NCI-H526 treated with DMSO at 0.1 percent for 48 hours (cell line): Measurements from ENCODE around the gene NUDT5.
"Not testable (repeated sequence)": the region's sequence is repeated elsewhere in the genome, so short reads cannot be mapped to it uniquely, and the experiment has no call there.

Experiments used
- DNase-seq: peaks from one replicate; lab custom pipeline; 2025; lab: John Stamatoyannopoulos, UW

NUDT5 gene

GRCh38 chr10:12195603-12196506, at the start of gene NUDT5, which contains the start of gene CDC123:
Gene NUDT5, minus strand, starts transcription at chr10:12195891. Its CDS starts 9,600 bp downstream, at chr10:12186291.
Gene CDC123, plus strand, starts transcription at chr10:12196188. Its CDS starts 58 bp downstream, at chr10:12196246.
- DNase-seq: peak; percentile 88

GRCh38 chr10:12243864-12244620, 48.4 kb upstream of the NUDT5 start:
- DNase-seq: no peak

GRCh38 chr10:12241810-12242529, 46.3 kb upstream of the NUDT5 start:
- no peak for DNase-seq

GRCh38 chr10:12238821-12239220, 43.1 kb upstream of the NUDT5 start:
- no peak for DNase-seq

GRCh38 chr10:12237265-12238220, 41.9 kb upstream of the NUDT5 start:
- no peak for DNase-seq

- no peak for DNase-seq
Measured at GRCh38 chr10:12235796-12236195, 40.1 kb upstream of the NUDT5 start.

GRCh38 chr10:12235116-12235694, 39.5 kb upstream of the NUDT5 start:
- no peak for DNase-seq

GRCh38 chr10:12234687-12235086, 39.0 kb upstream of the NUDT5 start:
- not testable (repeated sequence) for DNase-seq

- DNase-seq: no peak
Measured at GRCh38 chr10:12228851-12229250, 33.2 kb upstream of the NUDT5 start.

- DNase-seq: not testable (repeated sequence)
Measured at GRCh38 chr10:12226438-12226837, 30.7 kb upstream of the NUDT5 start.

- DNase-seq: no peak
Measured at GRCh38 chr10:12225444-12225843, 29.8 kb upstream of the NUDT5 start.

GRCh38 chr10:12221323-12222298, 25.9 kb upstream of the NUDT5 start:
- DNase-seq: no peak

- no peak for DNase-seq
Measured at GRCh38 chr10:12218991-12219390, 23.3 kb upstream of the NUDT5 start.

- peak; percentile 17 for DNase-seq
Measured at GRCh38 chr10:12214763-12215218, 19.1 kb upstream of the NUDT5 start.

- DNase-seq: no peak
Measured at GRCh38 chr10:12214093-12214492, 18.4 kb upstream of the NUDT5 start.

- peak; percentile 33 for DNase-seq
Measured at GRCh38 chr10:12213621-12214020, 17.9 kb upstream of the NUDT5 start.

- DNase-seq: peak; percentile 1
Measured at GRCh38 chr10:12212454-12212853, 16.8 kb upstream of the NUDT5 start.

GRCh38 chr10:12208460-12208859, 12.8 kb upstream of the NUDT5 start:
- no peak for DNase-seq

GRCh38 chr10:12207114-12207513, 11.4 kb upstream of the NUDT5 start:
- no peak for DNase-seq
